Tibial artery (tissue), 4 donors: ENCODE measurements around the gene MSMB.

Experiments
- DNase-seq, 2 donors: peaks; one replicate each; pipeline ENCODE4 v3.0.0-alpha.2; 2019
- H3K27ac ChIP-seq, 2 donors: fragments of 200-600 bp; sonication (generic) in 1 of 2; 1 replicate in 1 of 2; 2 replicates in 1 of 2; pipeline ENCODE4 v1.5.1; 2018 to 2019; ENCODE audit warnings: mild to moderate bottlenecking in 1 of 2
- H3K27me3 ChIP-seq, 2 donors: fragments of 200-600 bp; sonication (generic) in 1 of 2; one replicate each; pipeline versions ENCODE4 v1.5.1 to v1.6.0; 2016 to 2019
- H3K36me3 ChIP-seq, 3 donors: fragments of 200-600 bp; sonication (generic) in 2 of 3; one replicate each; pipeline ENCODE4 v1.5.1; 2016 to 2019; ENCODE audit warnings: mild to moderate bottlenecking in 2 of 3
- H3K4me1 ChIP-seq, 4 donors: fragments of 200-600 bp; sonication (generic) in 2 of 4; 1 replicate in 3 of 4; 2 replicates in 1 of 4; pipeline ENCODE4 v1.5.1; 2016 to 2019
- H3K4me3 ChIP-seq, 2 donors: fragments of 200-600 bp; sonication (generic) in 1 of 2; 1 replicate in 1 of 2; 2 replicates in 1 of 2; pipeline ENCODE4 v1.5.1; 2018 to 2019; ENCODE audit warnings: mild to moderate bottlenecking in 2 of 2
- H3K9me3 ChIP-seq, 3 donors: fragments of 200-600 bp; sonication (generic) in 1 of 3; one replicate each; pipeline ENCODE4 v1.5.1; 2016 to 2019
- intact Hi-C: fragments of 100-400 bp; cut with DNase I; formaldehyde crosslinking; loops from one replicate; pipeline ENCODE4 v1.15.0; 2023; ENCODE audit warnings: low total_unique reads
- TF ChIP-seq, protein P1 (sequence below), 2 experiments: fragments of 200-600 bp in 1 of 2; fragments of 450-650 bp in 1 of 2; IDR thresholded peaks; one replicate each; pipeline ENCODE4 v1.5.1; 2017 to 2019; ENCODE audit warnings: antibody characterized with exemption in 2 of 2, mild to moderate bottlenecking in 1 of 2, moderate library complexity in 1 of 2

Gene MSMB

DNA sequence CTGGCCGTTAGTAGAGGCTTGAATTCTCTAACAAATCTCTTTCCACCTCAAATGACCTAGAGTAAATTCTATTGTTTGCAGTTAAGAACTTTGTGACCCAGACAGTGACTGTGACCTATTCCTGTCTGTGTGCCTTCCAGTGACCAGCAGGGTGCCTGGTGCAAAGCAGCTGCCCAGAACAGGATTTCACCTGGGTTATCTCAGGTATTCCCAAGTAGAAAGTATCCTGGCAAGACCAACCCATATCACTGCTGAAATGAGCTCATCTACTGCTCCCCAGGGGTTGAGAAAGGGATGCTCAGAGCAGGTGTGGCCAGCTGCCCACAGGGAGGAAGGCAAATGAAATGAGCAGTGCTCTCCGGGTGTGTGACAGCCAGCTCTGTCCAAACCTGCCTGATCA, 2.1 kb upstream of the MSMB start:
- no peaks in the 10 kb centered on the region for H3K36me3 ChIP-seq
- no peak for DNase-seq
- no peak overlapping the region for H3K4me3 ChIP-seq
- TF ChIP-seq, protein P1, sequence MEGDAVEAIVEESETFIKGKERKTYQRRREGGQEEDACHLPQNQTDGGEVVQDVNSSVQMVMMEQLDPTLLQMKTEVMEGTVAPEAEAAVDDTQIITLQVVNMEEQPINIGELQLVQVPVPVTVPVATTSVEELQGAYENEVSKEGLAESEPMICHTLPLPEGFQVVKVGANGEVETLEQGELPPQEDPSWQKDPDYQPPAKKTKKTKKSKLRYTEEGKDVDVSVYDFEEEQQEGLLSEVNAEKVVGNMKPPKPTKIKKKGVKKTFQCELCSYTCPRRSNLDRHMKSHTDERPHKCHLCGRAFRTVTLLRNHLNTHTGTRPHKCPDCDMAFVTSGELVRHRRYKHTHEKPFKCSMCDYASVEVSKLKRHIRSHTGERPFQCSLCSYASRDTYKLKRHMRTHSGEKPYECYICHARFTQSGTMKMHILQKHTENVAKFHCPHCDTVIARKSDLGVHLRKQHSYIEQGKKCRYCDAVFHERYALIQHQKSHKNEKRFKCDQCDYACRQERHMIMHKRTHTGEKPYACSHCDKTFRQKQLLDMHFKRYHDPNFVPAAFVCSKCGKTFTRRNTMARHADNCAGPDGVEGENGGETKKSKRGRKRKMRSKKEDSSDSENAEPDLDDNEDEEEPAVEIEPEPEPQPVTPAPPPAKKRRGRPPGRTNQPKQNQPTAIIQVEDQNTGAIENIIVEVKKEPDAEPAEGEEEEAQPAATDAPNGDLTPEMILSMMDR (IDR thresholded peaks at IDR 0.05), result no peak
- no peaks in the 10 kb centered on the region for H3K9me3 ChIP-seq
- no peak overlapping the region for H3K27ac ChIP-seq
- H3K4me1 ChIP-seq, result no peaks in the 10 kb centered on the region
- H3K27me3 ChIP-seq, result no peaks in the 10 kb centered on the region
- intact Hi-C loops, result no loop called here

DNA sequence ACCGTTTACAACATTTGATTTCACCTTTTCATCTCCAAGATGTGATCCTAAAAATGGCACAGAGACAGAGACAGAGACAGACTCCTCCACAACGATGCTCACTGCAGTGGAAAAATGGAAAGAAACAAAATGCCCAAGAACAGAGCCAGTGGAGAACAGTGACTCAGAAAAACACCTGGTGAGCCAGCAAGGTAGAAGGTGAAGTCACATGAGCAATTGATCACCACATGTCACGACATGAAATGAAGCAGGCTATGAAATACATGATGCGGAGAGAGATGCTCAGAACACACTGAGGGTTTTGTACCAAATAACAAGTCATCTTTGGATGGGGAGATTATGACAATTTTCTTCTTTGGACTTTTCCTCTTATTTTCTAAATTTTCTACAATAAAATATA, 3.5 kb downstream of the MSMB start:
- H3K4me1 ChIP-seq, result no peaks in the 10 kb centered on the region
- H3K27ac ChIP-seq, result no peak overlapping the region
- TF ChIP-seq, protein P1 (IDR thresholded peaks at IDR 0.05), result no peak
- DNase-seq, result no peak
- no peaks in the 10 kb centered on the region for H3K36me3 ChIP-seq
- no peaks in the 10 kb centered on the region for H3K27me3 ChIP-seq
- H3K9me3 ChIP-seq, result no peaks in the 10 kb centered on the region
- no peak overlapping the region for H3K4me3 ChIP-seq
- intact Hi-C loops, result no loop called here

DNA sequence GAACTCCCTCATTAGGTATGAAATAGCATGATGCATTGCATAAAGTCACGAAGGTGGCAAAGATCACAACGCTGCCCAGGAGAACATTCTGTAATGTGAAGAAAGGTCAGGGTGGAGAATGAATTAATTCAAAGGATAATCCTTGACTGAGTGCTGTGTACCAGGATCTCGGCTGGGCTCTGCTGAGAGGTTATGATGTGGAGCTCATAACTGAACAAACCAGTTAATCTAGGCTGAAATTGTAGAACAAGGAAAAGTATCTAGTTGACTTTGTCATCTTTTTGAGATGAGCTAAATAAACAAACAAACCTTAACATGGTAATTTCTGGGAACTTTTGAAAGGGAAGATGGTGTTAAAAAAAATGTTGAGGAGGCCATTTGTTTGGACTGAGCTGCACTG, 6.1 kb downstream of the MSMB start:
- Histone ChIP-seq H3K4me1 (no peaks in the 10 kb centered on the region), H3K4me3 (no peak overlapping the region), H3K27ac (no peak overlapping the region), H3K27me3 (peaks cover 0 to 4% of the 10 kb centered on the region in 2 donors), H3K9me3 (no peaks in the 10 kb centered on the region), H3K36me3 (no peaks in the 10 kb centered on the region)
- intact Hi-C loops, result no loop called here
- TF ChIP-seq, protein P1 (IDR thresholded peaks at IDR 0.05), result no peak
- no peak for DNase-seq

DNA sequence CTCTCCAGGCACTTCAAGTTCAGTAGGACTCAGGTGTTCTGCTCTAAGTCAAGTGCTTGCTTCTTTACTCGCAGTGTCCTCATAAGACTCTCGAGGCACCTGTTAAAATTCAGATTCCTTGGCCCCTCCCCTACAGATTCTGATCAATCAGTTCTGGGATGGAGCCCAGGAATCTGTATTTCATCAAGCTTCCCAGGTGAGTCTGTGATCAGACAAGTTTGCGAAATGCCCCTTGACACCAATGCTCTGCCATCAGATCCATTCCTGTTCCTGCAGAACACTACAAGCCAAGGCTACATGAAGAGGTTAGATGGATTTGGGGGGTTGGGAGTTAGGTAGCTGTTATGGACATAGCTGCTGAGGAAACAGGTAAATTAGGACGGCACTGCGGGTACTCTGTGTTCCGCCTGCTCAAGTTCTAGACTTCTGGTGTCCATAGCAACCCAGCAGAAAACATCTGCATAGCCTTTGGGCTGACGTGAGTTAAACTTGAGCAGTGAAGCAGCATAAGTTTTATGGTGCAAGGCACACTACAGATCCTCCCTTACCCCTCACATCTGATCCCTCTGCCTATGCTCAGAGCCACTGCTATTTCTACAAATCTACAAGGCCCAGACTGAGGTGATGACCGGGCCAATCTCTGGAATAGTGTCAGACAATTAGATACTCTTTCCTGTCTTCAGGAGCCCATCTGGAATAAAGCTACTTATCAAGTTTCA, 8.8 kb downstream of the MSMB start:
- no peaks in the 10 kb centered on the region for H3K9me3 ChIP-seq
- TF ChIP-seq, protein P1 (IDR thresholded peaks at IDR 0.05), result no peak
- peaks cover 0 to 4% of the 10 kb centered on the region in 2 donors for H3K27me3 ChIP-seq
- no peaks in the 10 kb centered on the region for H3K4me1 ChIP-seq
- DNase-seq, result no peak
- H3K36me3 ChIP-seq, result no peaks in the 10 kb centered on the region
- no peak overlapping the region for H3K4me3 ChIP-seq
- intact Hi-C loops, result no loop called here
- H3K27ac ChIP-seq, result no peak overlapping the region

DNA sequence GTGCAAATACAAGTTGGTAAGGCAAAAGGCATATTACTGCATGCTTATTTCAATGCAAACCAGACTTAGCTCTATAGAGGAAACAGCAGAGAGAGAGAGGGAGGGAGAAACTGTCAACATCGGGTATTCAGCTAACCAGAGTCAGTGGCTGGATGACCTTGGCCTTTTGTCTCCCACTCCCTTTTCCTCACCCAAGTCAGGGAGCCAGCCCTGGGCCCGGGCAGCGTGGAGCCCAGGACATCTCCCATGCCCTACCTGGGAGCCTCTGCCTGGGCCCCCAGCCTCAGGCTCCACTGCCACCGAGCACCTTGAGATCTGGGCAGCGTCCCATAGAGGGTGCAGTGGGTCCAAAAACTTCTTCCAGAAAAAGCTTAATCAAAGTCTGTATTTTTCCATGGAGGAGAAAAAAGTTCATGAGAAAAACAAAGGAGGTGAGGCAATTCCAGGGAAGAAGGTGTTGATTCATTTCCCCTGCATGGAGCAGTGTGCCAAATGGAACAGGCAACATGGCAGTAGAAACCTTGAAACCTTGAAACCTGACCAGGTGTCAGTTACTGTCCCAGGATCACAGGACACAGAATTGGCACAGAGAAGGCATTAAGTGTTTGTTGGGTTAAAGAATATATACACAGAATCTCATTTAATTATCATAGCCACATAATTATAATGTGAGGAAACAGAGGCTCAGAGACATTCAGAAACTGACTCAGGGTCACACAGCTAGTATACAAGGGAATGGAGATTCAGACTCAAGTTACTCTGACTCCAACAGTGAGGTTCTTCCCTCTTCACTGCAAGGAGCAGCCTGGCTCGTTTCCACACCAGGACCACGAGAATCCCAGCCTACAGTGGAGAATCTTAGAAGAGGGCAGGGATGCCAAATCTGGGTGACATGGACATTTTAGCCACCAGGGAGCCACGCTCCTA, 9.9 kb downstream of the MSMB start:
- intact Hi-C loops, result no loop called here
- Histone ChIP-seq H3K4me3 (no peak overlapping the region), H3K4me1 (no peaks in the 10 kb centered on the region), H3K27me3 (peaks cover 0 to 4% of the 10 kb centered on the region in 2 donors), H3K27ac (no peak overlapping the region), H3K36me3 (no peaks in the 10 kb centered on the region), H3K9me3 (no peaks in the 10 kb centered on the region)
- DNase-seq, result no peak
- TF ChIP-seq, protein P1 (IDR thresholded peaks at IDR 0.05), result no peak
